ENCODE results near the gene DHX29.

The DHX29 gene

GRCh38 chr5:55331321-55331720 lies 23.8 kb upstream of the DHX29 start:
- no peaks in the 10 kb centered on the region for H3K4me1 ChIP-seq (ENCODE audit: control insufficient read depth in 2 of 2, insufficient read depth in 1 of 2, low read depth in 1 of 2, low read length in 2 of 2)
- H2BK12ac ChIP-seq (ENCODE audit: low read length), result no peak overlapping the region
- no peak overlapping the region for H3K4me3 ChIP-seq (ENCODE audit: low read length in 2 of 2)
- no peak for DNase-seq (ENCODE audit: low spot score)
- H3K79me1 ChIP-seq (ENCODE audit: low read depth, low read length), result no peaks in the 10 kb centered on the region
- H3K9ac ChIP-seq (ENCODE audit: low read depth, low read length, poor library complexity), result no peak overlapping the region
- H3K18ac ChIP-seq (ENCODE audit: low read length), result no peak overlapping the region
- no peak overlapping the region for H2BK120ac ChIP-seq (ENCODE audit: low read depth, low read length)
- no peaks in the 10 kb centered on the region for H3K27me3 ChIP-seq (ENCODE audit: control insufficient read depth in 3 of 3, insufficient read depth in 3 of 3, low read depth in 1 of 3, low read length in 3 of 3)
- H3K4me2 ChIP-seq (ENCODE audit: insufficient read depth, low read length, poor library complexity, severe bottlenecking), result no peak overlapping the region
- H3K36me3 ChIP-seq (replicated peaks in 1 of 2; ENCODE audit: control insufficient read depth in 2 of 2, insufficient read depth in 2 of 2, low read length in 2 of 2), result peaks cover 2 to 86% of the 10 kb centered on the region in 2 donors
- H2BK5ac ChIP-seq (ENCODE audit: low read length), result no peak overlapping the region
- H2AFZ ChIP-seq (ENCODE audit: low read length), result no peak overlapping the region
- H3K27ac ChIP-seq (replicated peaks; ENCODE audit: low read length), result no peak overlapping the region
- H4K8ac ChIP-seq (ENCODE audit: low read depth, low read length), result no peak overlapping the region
- no CpG with 5 or more reads among the region's 3 CpGs for WGBS, 2 donors (ENCODE audit: extremely low coverage in 2 of 2, insufficient read length in 2 of 2, insufficient replicate concordance in 1 of 2)
- no peak overlapping the region for H2BK15ac ChIP-seq (ENCODE audit: low read length)
- no peak overlapping the region for H3K4ac ChIP-seq (ENCODE audit: low read length)
- H3K9me3 ChIP-seq (replicated peaks in 1 of 2; ENCODE audit: control insufficient read depth in 2 of 2, insufficient read depth in 1 of 2, low read depth in 1 of 2, low read length in 2 of 2), result no peaks in the 10 kb centered on the region
- H2AK5ac ChIP-seq (ENCODE audit: low read depth, low read length), result no peak overlapping the region
- no peak overlapping the region for H4K91ac ChIP-seq (ENCODE audit: low read depth, low read length, poor library complexity)
- no peak overlapping the region for H3K14ac ChIP-seq (ENCODE audit: low read length)
- H3K23ac ChIP-seq (ENCODE audit: low read depth, low read length, poor library complexity), result no peak overlapping the region

GRCh38 chr5:55327281-55327680 lies 19.8 kb upstream of the DHX29 start:
- Histone ChIP-seq H4K91ac (ENCODE audit: low read depth, low read length, poor library complexity) (no peak overlapping the region), H3K4ac (ENCODE audit: low read length) (no peak overlapping the region), H3K14ac (ENCODE audit: low read length) (no peak overlapping the region), H3K23ac (ENCODE audit: low read depth, low read length, poor library complexity) (no peak overlapping the region), H3K9ac (ENCODE audit: low read depth, low read length, poor library complexity) (no peak overlapping the region), H3K79me1 (ENCODE audit: low read depth, low read length) (no peaks in the 10 kb centered on the region), H3K9me3 (replicated peaks in 1 of 2; ENCODE audit: control insufficient read depth in 2 of 2, insufficient read depth in 1 of 2, low read depth in 1 of 2, low read length in 2 of 2) (no peaks in the 10 kb centered on the region), H2BK12ac (ENCODE audit: low read length) (no peak overlapping the region), H4K8ac (ENCODE audit: low read depth, low read length) (no peak overlapping the region), H3K18ac (ENCODE audit: low read length) (no peak overlapping the region), H3K27ac (replicated peaks; ENCODE audit: low read length) (no peak overlapping the region), H3K36me3 (replicated peaks in 1 of 2; ENCODE audit: control insufficient read depth in 2 of 2, insufficient read depth in 2 of 2, low read length in 2 of 2) (peaks cover 4 to 90% of the 10 kb centered on the region in 2 donors), H3K4me3 (ENCODE audit: low read length in 2 of 2) (no peak overlapping the region), H2BK15ac (ENCODE audit: low read length) (no peak overlapping the region), H3K27me3 (ENCODE audit: control insufficient read depth in 3 of 3, insufficient read depth in 3 of 3, low read depth in 1 of 3, low read length in 3 of 3) (no peaks in the 10 kb centered on the region), H2BK5ac (ENCODE audit: low read length) (no peak overlapping the region), H3K4me1 (ENCODE audit: control insufficient read depth in 2 of 2, insufficient read depth in 1 of 2, low read depth in 1 of 2, low read length in 2 of 2) (no peaks in the 10 kb centered on the region), H2BK120ac (ENCODE audit: low read depth, low read length) (no peak overlapping the region), H2AK5ac (ENCODE audit: low read depth, low read length) (no peak overlapping the region), H3K4me2 (ENCODE audit: insufficient read depth, low read length, poor library complexity, severe bottlenecking) (no peak overlapping the region), H2AFZ (ENCODE audit: low read length) (no peak overlapping the region)
- no CpG with 5 or more reads among the region's 2 CpGs for whole genome bisulfite sequencing, 2 donors (ENCODE audit: extremely low coverage in 2 of 2, insufficient read length in 2 of 2, insufficient replicate concordance in 1 of 2)
- no peak for DNase-seq (ENCODE audit: low spot score)

GRCh38 chr5:55325621-55326020 lies 18.1 kb upstream of the DHX29 start:
- Histone ChIP-seq H2BK5ac (ENCODE audit: low read length) (no peak overlapping the region), H3K23ac (ENCODE audit: low read depth, low read length, poor library complexity) (no peak overlapping the region), H3K79me1 (ENCODE audit: low read depth, low read length) (no peaks in the 10 kb centered on the region), H2AK5ac (ENCODE audit: low read depth, low read length) (no peak overlapping the region), H3K9ac (ENCODE audit: low read depth, low read length, poor library complexity) (no peak overlapping the region), H2BK12ac (ENCODE audit: low read length) (no peak overlapping the region), H2AFZ (ENCODE audit: low read length) (no peak overlapping the region), H3K9me3 (replicated peaks in 1 of 2; ENCODE audit: control insufficient read depth in 2 of 2, insufficient read depth in 1 of 2, low read depth in 1 of 2, low read length in 2 of 2) (no peaks in the 10 kb centered on the region), H3K14ac (ENCODE audit: low read length) (no peak overlapping the region), H3K4me1 (ENCODE audit: control insufficient read depth in 2 of 2, insufficient read depth in 1 of 2, low read depth in 1 of 2, low read length in 2 of 2) (no peaks in the 10 kb centered on the region), H2BK120ac (ENCODE audit: low read depth, low read length) (no peak overlapping the region), H2BK15ac (ENCODE audit: low read length) (no peak overlapping the region), H4K91ac (ENCODE audit: low read depth, low read length, poor library complexity) (no peak overlapping the region), H3K4ac (ENCODE audit: low read length) (no peak overlapping the region), H3K4me3 (ENCODE audit: low read length in 2 of 2) (no peak overlapping the region), H3K36me3 (replicated peaks in 1 of 2; ENCODE audit: control insufficient read depth in 2 of 2, insufficient read depth in 2 of 2, low read length in 2 of 2) (peaks cover 2 to 77% of the 10 kb centered on the region in 2 donors), H3K4me2 (ENCODE audit: insufficient read depth, low read length, poor library complexity, severe bottlenecking) (no peak overlapping the region), H4K8ac (ENCODE audit: low read depth, low read length) (no peak overlapping the region), H3K27me3 (ENCODE audit: control insufficient read depth in 3 of 3, insufficient read depth in 3 of 3, low read depth in 1 of 3, low read length in 3 of 3) (no peaks in the 10 kb centered on the region), H3K18ac (ENCODE audit: low read length) (no peak overlapping the region), H3K27ac (replicated peaks; ENCODE audit: low read length) (no peak overlapping the region)
- DNase-seq (ENCODE audit: low spot score), result no peak
- WGBS, 2 donors (ENCODE audit: extremely low coverage in 2 of 2, insufficient read length in 2 of 2, insufficient replicate concordance in 1 of 2), result no CpG with 5 or more reads among the region's 5 CpGs

DNA sequence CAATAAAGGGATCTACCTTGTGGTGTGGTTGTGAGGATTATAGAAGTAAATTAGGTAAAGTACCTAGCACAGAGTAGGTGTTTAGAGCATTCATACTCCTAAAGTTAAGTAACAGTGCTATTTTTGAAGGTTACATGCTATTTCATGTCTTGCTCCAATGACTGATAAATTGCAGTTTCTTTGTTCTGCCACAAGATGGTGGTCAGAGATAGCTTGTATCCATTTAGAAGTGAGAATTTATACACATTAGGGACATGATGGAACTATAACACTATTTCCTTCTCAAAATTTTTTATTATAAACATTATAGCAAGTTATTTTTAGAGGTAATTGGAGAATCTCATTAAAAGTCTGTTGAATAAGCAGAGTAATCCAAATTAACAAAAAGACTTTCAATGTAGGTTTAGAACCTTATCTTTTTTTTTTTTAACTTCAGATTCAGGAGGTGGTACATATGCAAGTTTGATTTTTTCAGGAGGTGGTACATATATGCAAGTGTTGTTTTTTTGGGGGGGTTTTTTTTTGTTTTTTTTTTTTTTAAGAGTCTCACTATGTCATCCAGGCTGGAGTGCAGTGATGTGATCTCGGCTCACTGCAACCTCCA lies 17.4 kb upstream of the DHX29 start:
- Histone ChIP-seq H3K27ac (replicated peaks; ENCODE audit: low read length) (no peak overlapping the region), H2AK5ac (ENCODE audit: low read depth, low read length) (no peak overlapping the region), H4K91ac (ENCODE audit: low read depth, low read length, poor library complexity) (no peak overlapping the region), H2BK12ac (ENCODE audit: low read length) (no peak overlapping the region), H3K23ac (ENCODE audit: low read depth, low read length, poor library complexity) (no peak overlapping the region), H3K4me1 (ENCODE audit: control insufficient read depth in 2 of 2, insufficient read depth in 1 of 2, low read depth in 1 of 2, low read length in 2 of 2) (no peaks in the 10 kb centered on the region), H3K14ac (ENCODE audit: low read length) (no peak overlapping the region), H3K18ac (ENCODE audit: low read length) (no peak overlapping the region), H4K8ac (ENCODE audit: low read depth, low read length) (no peak overlapping the region), H3K79me1 (ENCODE audit: low read depth, low read length) (no peaks in the 10 kb centered on the region), H3K4me2 (ENCODE audit: insufficient read depth, low read length, poor library complexity, severe bottlenecking) (no peak overlapping the region), H3K4ac (ENCODE audit: low read length) (no peak overlapping the region), H3K9ac (ENCODE audit: low read depth, low read length, poor library complexity) (no peak overlapping the region), H3K4me3 (ENCODE audit: low read length in 2 of 2) (no peak overlapping the region), H2BK15ac (ENCODE audit: low read length) (no peak overlapping the region), H3K36me3 (replicated peaks in 1 of 2; ENCODE audit: control insufficient read depth in 2 of 2, insufficient read depth in 2 of 2, low read length in 2 of 2) (peaks cover 2 to 70% of the 10 kb centered on the region in 2 donors), H2BK5ac (ENCODE audit: low read length) (no peak overlapping the region), H3K9me3 (replicated peaks in 1 of 2; ENCODE audit: control insufficient read depth in 2 of 2, insufficient read depth in 1 of 2, low read depth in 1 of 2, low read length in 2 of 2) (no peaks in the 10 kb centered on the region), H2BK120ac (ENCODE audit: low read depth, low read length) (no peak overlapping the region), H3K27me3 (ENCODE audit: control insufficient read depth in 3 of 3, insufficient read depth in 3 of 3, low read depth in 1 of 3, low read length in 3 of 3) (no peaks in the 10 kb centered on the region), H2AFZ (ENCODE audit: low read length) (no peak overlapping the region)
- no peak for DNase-seq (ENCODE audit: low spot score)
- no CpG with 5 or more reads among the region's 1 CpG for WGBS, 2 donors (ENCODE audit: extremely low coverage in 2 of 2, insufficient read length in 2 of 2, insufficient replicate concordance in 1 of 2)
